ENCODE measurements around the gene MASP1. TPM values are rescaled to one million over a fixed set of nuclear protein-coding genes. Genes with fewer than 3 reads are reported as not detected.

The MASP1 gene
- total RNA-seq, 2 experiments from 2014 or later, result not detected

GRCh38 chr3:187193181-187193580 lies 98.4 kb downstream of the MASP1 start:
- no peaks in the 10 kb centered on the region; the same call in 1 of the 2 replicates for H3K9me3 ChIP-seq (ENCODE audit: low read length)
- no peaks in the 10 kb centered on the region for H3K79me2 ChIP-seq (ENCODE audit: insufficient read depth, low read depth, low read length)
- no peak overlapping the region for H3K27ac ChIP-seq (ENCODE audit: low read depth, low read length, poor library complexity, severe bottlenecking)
- no peaks in the 10 kb centered on the region for H4K20me1 ChIP-seq (ENCODE audit: insufficient read depth, low read length)
- H3K4me3 ChIP-seq (ENCODE audit: low read depth, low read length, poor library complexity, severe bottlenecking), result no peak overlapping the region
- no TSS peak for BruUV-seq (replicated peaks)
- H3K9me2 ChIP-seq (ENCODE audit: insufficient read depth, low read length), result no peaks in the 10 kb centered on the region
- no peaks in the 10 kb centered on the region for H3K36me3 ChIP-seq (ENCODE audit: insufficient read depth, low read length)
- H3K4me1 ChIP-seq (ENCODE audit: insufficient read depth, low read length, poor library complexity, severe bottlenecking), result peaks cover 22% of the 10 kb centered on the region
- H3K4me2 ChIP-seq (ENCODE audit: low read length), result no peak overlapping the region
- no peak overlapping the region for H2AFZ ChIP-seq (ENCODE audit: low read length)
- intact Hi-C loops (cut with micrococcal nuclease; ENCODE audit: unreplicated experiment), result no loop called here
- no peak for DNase-seq (ENCODE audit: low spot score)
- POLR2A ChIA-PET, result no interaction called here
- TF ChIP-seq CTCF (conservative IDR thresholded peaks at IDR 0.05; ENCODE audit: low read length) (no peak), EZH2phosphoT487 (IDR thresholded peaks at IDR 0.05; ENCODE audit: borderline replicate concordance, low read depth, low read length) (no peak)
- CTCF ChIA-PET (ENCODE audit: unreplicated experiment), result no interaction called here

GRCh38 chr3:187191271-187191670 lies 100.3 kb downstream of the MASP1 start:
- Histone ChIP-seq H3K27ac (ENCODE audit: low read depth, low read length, poor library complexity, severe bottlenecking) (no peak overlapping the region), H3K36me3 (ENCODE audit: insufficient read depth, low read length) (no peaks in the 10 kb centered on the region), H4K20me1 (ENCODE audit: insufficient read depth, low read length) (no peaks in the 10 kb centered on the region), H3K4me2 (ENCODE audit: low read length) (no peak overlapping the region), H2AFZ (ENCODE audit: low read length) (no peak overlapping the region), H3K9me3 (ENCODE audit: low read length) (no peaks in the 10 kb centered on the region; the same call in 1 of the 2 replicates), H3K79me2 (ENCODE audit: insufficient read depth, low read depth, low read length) (no peaks in the 10 kb centered on the region), H3K4me1 (ENCODE audit: insufficient read depth, low read length, poor library complexity, severe bottlenecking) (peaks cover 40% of the 10 kb centered on the region), H3K9me2 (ENCODE audit: insufficient read depth, low read length) (no peaks in the 10 kb centered on the region), H3K4me3 (ENCODE audit: low read depth, low read length, poor library complexity, severe bottlenecking) (no peak overlapping the region)
- intact Hi-C loops (cut with micrococcal nuclease; ENCODE audit: unreplicated experiment), result no loop called here
- no peak for TF ChIP-seq CTCF (conservative IDR thresholded peaks at IDR 0.05; ENCODE audit: low read length)
- no peak for DNase-seq (ENCODE audit: low spot score)
- no TSS peak for BruUV-seq (replicated peaks)
- CTCF ChIA-PET (ENCODE audit: unreplicated experiment), result interaction anchor here (0.6 kb wide), 1 partner anchor 265 kb away, joined by 3 read pairs; no protein-coding TSS in a partner anchor
- POLR2A ChIA-PET, result interaction anchor here (0.6 kb wide), 1 partner anchor 659 kb away, joined by 3 read pairs; no protein-coding TSS in a partner anchor

- H4K20me1 ChIP-seq (ENCODE audit: insufficient read depth, low read length), result no peaks in the 10 kb centered on the region
- no peaks in the 10 kb centered on the region for H3K79me2 ChIP-seq (ENCODE audit: insufficient read depth, low read depth, low read length)
- ChIA-PET CTCF (ENCODE audit: unreplicated experiment) (no interaction called here), POLR2A (interaction anchor here (0.7 to 1.6 kb wide), 6 partner anchors 9 to 87 kb away, joined by 3 to 8 read pairs (median 4); partner anchors contain the start of genes RPL39L and RTP1)
- intact Hi-C loops (cut with micrococcal nuclease; ENCODE audit: unreplicated experiment), result no loop called here
- no peaks in the 10 kb centered on the region for H3K9me2 ChIP-seq (ENCODE audit: insufficient read depth, low read length)
- H3K4me1 ChIP-seq (ENCODE audit: insufficient read depth, low read length, poor library complexity, severe bottlenecking), result peaks cover 40% of the 10 kb centered on the region
- DNase-seq (ENCODE audit: low spot score), result peak; percentile 68
- TF ChIP-seq EZH2phosphoT487 (IDR thresholded peaks at IDR 0.05; ENCODE audit: borderline replicate concordance, low read depth, low read length), result no peak
- TF ChIP-seq CTCF (conservative IDR thresholded peaks at IDR 0.05; ENCODE audit: low read length), result no peak
- H3K4me2 ChIP-seq (ENCODE audit: low read length), result peak overlapping the region; percentile 56
- no TSS peak for BruUV-seq (replicated peaks)
- peak overlapping the region; percentile 13 for H3K27ac ChIP-seq (ENCODE audit: low read depth, low read length, poor library complexity, severe bottlenecking)
- no peak overlapping the region for H2AFZ ChIP-seq (ENCODE audit: low read length)
- no peaks in the 10 kb centered on the region for H3K36me3 ChIP-seq (ENCODE audit: insufficient read depth, low read length)
- H3K4me3 ChIP-seq (ENCODE audit: low read depth, low read length, poor library complexity, severe bottlenecking), result no peak overlapping the region
- H3K9me3 ChIP-seq (ENCODE audit: low read length), result no peaks in the 10 kb centered on the region; the same call in 1 of the 2 replicates
Measured at GRCh38 chr3:187188931-187189330, 102.6 kb downstream of the MASP1 start.

Data from OCI-LY7 (cell line).